ENCODE results near the gene RNGTT. TPM values are rescaled to one million over a fixed set of nuclear protein-coding genes. Genes with fewer than 3 reads are reported as not detected.

The RNGTT gene
- total and polyA plus RNA-seq, 12 donors, result 3.1 to 10.9 (median 8.6) TPM

DNA sequence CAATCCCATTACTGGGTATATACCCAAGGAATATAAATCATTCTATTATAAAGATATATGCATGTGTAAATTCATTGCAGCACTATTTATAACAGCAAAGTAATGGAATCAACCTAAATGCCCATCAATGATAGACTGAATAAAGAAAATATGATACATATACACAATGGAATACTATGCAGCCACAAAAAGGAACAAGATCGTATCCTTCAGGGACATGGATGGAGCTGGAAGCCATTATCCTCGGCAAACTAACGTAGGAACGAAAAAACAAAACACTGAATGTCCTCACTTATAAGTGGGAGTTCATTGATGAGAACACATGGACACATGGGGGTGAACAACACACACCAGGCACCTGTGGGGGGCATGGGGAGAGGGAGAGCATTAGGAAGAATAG lies 156.7 kb downstream of the RNGTT start:
- intact Hi-C loops (cut with DNase I), result no loop called here
- TF ChIP-seq, protein P1, sequence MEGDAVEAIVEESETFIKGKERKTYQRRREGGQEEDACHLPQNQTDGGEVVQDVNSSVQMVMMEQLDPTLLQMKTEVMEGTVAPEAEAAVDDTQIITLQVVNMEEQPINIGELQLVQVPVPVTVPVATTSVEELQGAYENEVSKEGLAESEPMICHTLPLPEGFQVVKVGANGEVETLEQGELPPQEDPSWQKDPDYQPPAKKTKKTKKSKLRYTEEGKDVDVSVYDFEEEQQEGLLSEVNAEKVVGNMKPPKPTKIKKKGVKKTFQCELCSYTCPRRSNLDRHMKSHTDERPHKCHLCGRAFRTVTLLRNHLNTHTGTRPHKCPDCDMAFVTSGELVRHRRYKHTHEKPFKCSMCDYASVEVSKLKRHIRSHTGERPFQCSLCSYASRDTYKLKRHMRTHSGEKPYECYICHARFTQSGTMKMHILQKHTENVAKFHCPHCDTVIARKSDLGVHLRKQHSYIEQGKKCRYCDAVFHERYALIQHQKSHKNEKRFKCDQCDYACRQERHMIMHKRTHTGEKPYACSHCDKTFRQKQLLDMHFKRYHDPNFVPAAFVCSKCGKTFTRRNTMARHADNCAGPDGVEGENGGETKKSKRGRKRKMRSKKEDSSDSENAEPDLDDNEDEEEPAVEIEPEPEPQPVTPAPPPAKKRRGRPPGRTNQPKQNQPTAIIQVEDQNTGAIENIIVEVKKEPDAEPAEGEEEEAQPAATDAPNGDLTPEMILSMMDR (IDR thresholded peaks at IDR 0.05), result no peak
- Histone ChIP-seq H3K4me3 (no peak overlapping the region), H3K9me3 (peaks cover 0 to 18% (median 6%) of the 10 kb centered on the region in 11 donors), H3K27me3 (no peaks in the 10 kb centered on the region), H3K36me3 (no peaks in the 10 kb centered on the region), H3K4me1 (peaks cover 0 to 11% (median 0%) of the 10 kb centered on the region in 9 donors), H3K27ac (no peak overlapping the region)
- ATAC-seq, result no peak
- WGBS, 2 donors, result 98 to 99% methylated on average over 4 of the region's 4 CpGs
- DNase-seq, result no peak

DNA sequence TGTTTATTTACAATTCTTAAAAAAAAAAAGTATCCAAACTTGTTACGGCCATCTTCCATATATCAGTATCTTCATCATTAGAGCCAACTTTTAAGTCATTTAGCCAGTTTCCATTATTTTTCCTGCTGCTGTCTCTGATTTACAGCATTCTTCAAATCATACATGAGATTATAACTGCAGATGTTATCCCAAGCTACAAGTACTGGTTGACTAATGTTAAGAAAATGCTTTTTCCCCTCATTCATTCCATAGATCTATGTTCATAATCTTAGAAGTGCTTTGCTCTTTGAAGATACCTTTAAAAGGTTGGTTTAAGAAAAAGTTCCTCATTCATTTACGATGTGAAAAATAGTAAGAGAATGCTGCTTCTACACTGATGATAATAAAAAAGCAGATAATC lies 158.7 kb downstream of the RNGTT start:
- Histone ChIP-seq H3K27me3 (no peaks in the 10 kb centered on the region), H3K27ac (no peak overlapping the region), H3K4me3 (no peak overlapping the region), H3K36me3 (peaks cover 0 to 13% (median 0%) of the 10 kb centered on the region in 9 donors), H3K9me3 (peaks cover 0 to 18% (median 6%) of the 10 kb centered on the region in 11 donors), H3K4me1 (no peaks in the 10 kb centered on the region)
- intact Hi-C loops (cut with DNase I), result no loop called here
- WGBS, 2 donors, result 98% methylated on average over 2 of the region's 2 CpGs
- TF ChIP-seq, protein P1 (IDR thresholded peaks at IDR 0.05), result no peak
- ATAC-seq (no peak), DNase-seq (no peak)

DNA sequence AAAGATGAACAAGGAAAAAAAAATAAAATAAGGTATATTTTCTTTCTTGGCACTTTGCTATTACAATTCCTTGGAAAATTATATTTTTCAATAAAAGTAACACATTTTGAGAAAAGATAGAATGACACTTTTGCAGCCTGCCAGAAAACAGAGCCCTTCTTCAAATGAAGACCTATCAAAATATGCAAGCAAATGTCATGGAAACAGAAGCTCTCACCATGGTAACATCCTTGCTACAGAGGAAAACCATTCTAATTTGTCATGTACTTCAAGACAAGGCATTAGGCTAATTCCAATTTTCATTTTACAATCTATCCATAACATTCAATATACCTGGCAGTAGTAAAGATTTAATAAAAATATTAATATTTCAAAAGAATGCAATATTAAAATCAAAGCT lies 177.9 kb downstream of the RNGTT start:
- no peaks in the 10 kb centered on the region for H3K9me3 ChIP-seq
- ATAC-seq (no peak), DNase-seq (no peak)
- no peak overlapping the region for H3K27ac ChIP-seq
- no peak overlapping the region for H3K4me3 ChIP-seq
- intact Hi-C loops (cut with DNase I), result loop anchor here in 5 of 10 donors (10.0 kb wide), 3 partner anchors 79 to 861 kb away; no protein-coding TSS in a partner anchor
- H3K4me1 ChIP-seq, result no peaks in the 10 kb centered on the region
- TF ChIP-seq, protein P1 (IDR thresholded peaks at IDR 0.05), result no peak
- H3K36me3 ChIP-seq, result no peaks in the 10 kb centered on the region
- H3K27me3 ChIP-seq, result no peaks in the 10 kb centered on the region

DNA sequence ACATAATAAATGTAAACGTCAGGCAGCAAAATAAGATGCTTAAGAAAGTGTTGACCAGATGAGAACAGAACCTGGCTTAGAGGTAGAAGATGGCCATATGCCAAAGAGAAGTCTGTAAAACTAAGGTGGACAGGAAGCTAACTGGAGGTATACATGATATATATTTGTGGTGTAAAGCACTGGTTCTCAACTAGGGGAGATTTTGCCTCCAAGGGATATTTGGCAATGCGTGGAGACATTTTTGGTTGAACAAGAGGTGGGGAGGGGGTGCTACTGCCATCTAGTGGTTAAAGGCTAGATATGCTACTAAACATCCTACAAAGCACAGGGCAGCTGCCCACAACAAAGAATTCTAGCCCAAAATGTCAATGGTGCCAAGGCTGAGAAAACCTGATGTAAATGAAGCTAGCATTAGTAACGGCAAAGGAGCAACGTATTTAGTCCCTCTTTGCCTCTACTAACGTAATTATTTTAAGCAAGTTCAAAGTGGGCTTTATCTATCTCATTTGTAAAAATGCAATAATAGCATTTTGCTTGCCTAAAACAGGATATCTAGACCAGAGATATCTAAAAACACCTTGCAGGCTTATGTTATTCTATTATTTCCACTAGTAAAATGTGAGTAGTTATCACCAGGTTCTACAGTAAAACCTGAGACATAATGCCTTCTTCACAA lies 182.6 kb downstream of the RNGTT start:
- Histone ChIP-seq H3K4me3 (no peak overlapping the region), H3K27ac (no peak overlapping the region), H3K9me3 (peaks cover 0 to 5% (median 0%) of the 10 kb centered on the region in 11 donors), H3K36me3 (no peaks in the 10 kb centered on the region), H3K27me3 (no peaks in the 10 kb centered on the region), H3K4me1 (no peaks in the 10 kb centered on the region)
- DNase-seq (peak in 1 of 2 donors; percentile 53), ATAC-seq (peak in 7 of 8 donors; percentile 47 to 70 (median 61))
- TF ChIP-seq, protein P1 (IDR thresholded peaks at IDR 0.05), result peak; percentile 68 to 97 (median 89)
- intact Hi-C loops (cut with DNase I), result loop anchor here in 6 of 10 donors (2.0 to 10.0 kb wide), 5 partner anchors 84 to 856 kb away; no protein-coding TSS in a partner anchor
- 33 to 36% methylated on average over 5 of the region's 5 CpGs for WGBS, 2 donors

Data from heart right ventricle (tissue), 16 donors.